Muscle layer of colon (tissue), 2 donors: ENCODE results near the gene CNTNAP5.

Experiments
- H3K27ac ChIP-seq: one replicate; pipeline ENCODE4 v1.7.0; 2013; ENCODE audit warnings: low read depth, mild to moderate bottlenecking, low read length, moderate library complexity
- H3K27me3 ChIP-seq, 2 donors: one replicate each; pipeline ENCODE4 v1.7.0; 2013; ENCODE audit warnings: low read length in 2 of 2, mild to moderate bottlenecking in 2 of 2; ENCODE audit not compliant: insufficient read depth in 2 of 2, control insufficient read depth in 1 of 2
- H3K36me3 ChIP-seq: one replicate; pipeline ENCODE4 v1.7.0; 2013; ENCODE audit warnings: mild to moderate bottlenecking, low read length; ENCODE audit not compliant: insufficient read depth
- H3K4me1 ChIP-seq: one replicate; pipeline ENCODE4 v1.7.0; 2013; ENCODE audit warnings: mild to moderate bottlenecking, low read length; ENCODE audit not compliant: insufficient read depth
- H3K4me3 ChIP-seq, 2 donors: one replicate each; pipeline ENCODE4 v1.7.0; 2013; ENCODE audit warnings: low read length in 2 of 2, low read depth in 1 of 2, mild to moderate bottlenecking in 1 of 2, moderate library complexity in 1 of 2
- H3K9ac ChIP-seq: one replicate; pipeline ENCODE4 v1.7.0; 2013; ENCODE audit warnings: low read length
- H3K9me3 ChIP-seq: one replicate; pipeline ENCODE4 v1.7.0; 2013; ENCODE audit warnings: mild to moderate bottlenecking, low read length
- donor health status: abdominal sarcoma.
- donor health status: Adenocarcinoma of cecum.

CNTNAP5 gene

DNA sequence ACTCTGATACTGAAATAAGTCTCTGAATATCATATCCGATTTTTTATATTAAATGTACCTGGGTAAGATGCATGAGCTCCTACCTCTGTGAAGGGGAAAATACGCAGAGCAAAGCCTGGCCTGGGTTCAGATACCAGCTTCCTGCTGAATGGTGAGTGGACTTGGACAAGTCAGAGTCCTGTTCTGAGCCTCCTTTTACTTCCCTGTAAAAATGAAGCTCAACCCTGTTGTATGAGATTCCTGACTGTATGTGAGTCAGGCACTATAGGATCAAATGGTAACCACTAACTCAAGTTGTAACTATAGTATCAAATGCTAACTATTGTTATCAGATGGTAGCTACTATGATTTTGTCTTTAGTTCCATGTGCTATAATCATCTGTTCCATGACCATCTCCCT is 561.7 kb downstream of the CNTNAP5 start:
- Histone ChIP-seq H3K4me3 (no peak overlapping the region), H3K4me1 (no peaks in the 10 kb centered on the region), H3K27ac (no peak overlapping the region)

DNA sequence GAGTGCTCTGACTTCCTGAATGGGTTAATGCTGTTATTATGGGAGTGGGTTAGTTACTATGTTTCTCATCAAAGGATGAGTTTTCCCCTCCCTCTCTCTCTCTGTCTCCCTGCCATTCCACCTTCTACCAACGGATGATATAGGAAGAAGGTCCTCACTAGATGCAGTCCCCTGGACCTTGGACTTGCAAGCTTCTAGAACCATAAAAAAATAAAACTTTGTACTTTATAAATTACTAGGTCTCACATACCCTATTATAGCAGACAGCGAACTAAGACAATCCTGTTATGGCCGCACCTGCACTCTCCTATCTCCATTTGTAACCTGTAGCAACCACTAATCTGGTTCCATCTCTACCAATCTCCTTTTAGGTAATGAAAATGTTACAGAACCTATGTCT is 564.9 kb downstream of the CNTNAP5 start:
- no peaks in the 10 kb centered on the region for H3K4me1 ChIP-seq
- no peak overlapping the region for H3K27ac ChIP-seq
- H3K27me3 ChIP-seq, result no peaks in the 10 kb centered on the region
- no peaks in the 10 kb centered on the region for H3K9me3 ChIP-seq
- no peaks in the 10 kb centered on the region for H3K36me3 ChIP-seq
- no peak overlapping the region for H3K9ac ChIP-seq
- H3K4me3 ChIP-seq, result no peak overlapping the region

More for the DNA sequence above, 561.7 kb downstream of the CNTNAP5 start:
- H3K9me3 ChIP-seq, result no peaks in the 10 kb centered on the region
- no peaks in the 10 kb centered on the region for H3K36me3 ChIP-seq
- H3K9ac ChIP-seq, result no peak overlapping the region
- H3K27me3 ChIP-seq, result no peaks in the 10 kb centered on the region

DNA sequence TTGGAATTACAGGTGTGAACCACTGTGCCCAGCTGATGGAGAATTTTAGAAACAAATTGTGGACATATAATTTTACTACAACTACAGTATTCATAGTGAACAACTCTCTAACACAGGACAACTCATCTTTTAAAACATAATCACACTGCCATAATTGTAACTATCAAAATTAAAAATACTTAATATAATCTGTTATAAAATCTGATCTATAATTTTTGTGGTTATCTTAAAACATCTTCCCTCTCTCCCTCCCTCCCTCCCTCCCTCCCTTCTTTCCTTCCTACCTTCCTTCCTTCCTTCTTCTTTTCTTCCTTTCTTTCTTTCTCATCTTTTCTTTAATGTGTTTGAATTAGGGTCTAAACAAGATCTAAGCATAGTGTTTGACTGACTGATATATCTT is 577.7 kb downstream of the CNTNAP5 start:
- Histone ChIP-seq H3K27me3 (no peaks in the 10 kb centered on the region), H3K4me3 (no peak overlapping the region), H3K4me1 (no peaks in the 10 kb centered on the region), H3K36me3 (no peaks in the 10 kb centered on the region), H3K9ac (no peak overlapping the region), H3K9me3 (no peaks in the 10 kb centered on the region), H3K27ac (no peak overlapping the region)

DNA sequence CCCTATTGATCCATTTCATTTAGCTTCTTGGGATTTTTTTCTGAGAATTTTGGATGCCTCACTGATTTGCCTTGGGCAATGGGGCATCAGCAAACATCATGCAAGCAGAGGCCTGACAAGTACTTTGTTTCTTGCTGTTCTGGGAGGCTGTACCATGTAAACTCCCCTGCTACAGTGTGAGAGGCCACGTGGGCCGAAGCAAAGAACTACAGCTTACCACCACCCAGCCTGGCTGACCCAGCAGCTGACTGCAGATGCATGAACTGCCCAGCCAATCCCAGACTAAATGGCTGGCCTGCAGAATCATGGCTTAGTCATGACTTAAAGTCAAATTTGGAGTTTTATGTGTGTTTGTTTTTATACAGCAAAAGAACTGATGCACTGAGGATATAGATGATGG is 579.9 kb downstream of the CNTNAP5 start:
- no peaks in the 10 kb centered on the region for H3K27me3 ChIP-seq
- H3K36me3 ChIP-seq, result no peaks in the 10 kb centered on the region

DNA sequence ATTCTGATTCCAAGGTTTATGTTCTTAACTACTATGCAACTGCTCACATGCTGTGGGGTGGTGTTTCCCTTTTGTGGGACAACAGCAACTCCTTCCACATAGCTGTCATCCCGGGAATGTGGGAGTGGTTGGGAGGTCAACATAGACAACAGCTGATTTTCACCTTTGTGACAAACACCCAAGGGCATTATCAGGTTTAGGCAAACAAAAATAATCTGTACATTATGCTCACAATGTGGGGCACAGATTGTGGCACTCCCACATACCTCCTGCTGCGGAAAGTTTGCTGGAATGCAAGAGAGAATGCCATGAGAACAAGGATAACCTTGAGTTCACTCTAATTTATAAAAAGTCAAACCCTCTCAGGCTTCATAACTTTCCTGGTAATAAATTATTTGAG is 582.6 kb downstream of the CNTNAP5 start:
- no peaks in the 10 kb centered on the region for H3K27me3 ChIP-seq
- no peaks in the 10 kb centered on the region for H3K36me3 ChIP-seq
- no peak overlapping the region for H3K4me3 ChIP-seq

More for the DNA sequence above, 579.9 kb downstream of the CNTNAP5 start:
- Histone ChIP-seq H3K27ac (no peak overlapping the region), H3K4me1 (no peaks in the 10 kb centered on the region), H3K9me3 (no peaks in the 10 kb centered on the region), H3K9ac (no peak overlapping the region), H3K4me3 (no peak overlapping the region)

DNA sequence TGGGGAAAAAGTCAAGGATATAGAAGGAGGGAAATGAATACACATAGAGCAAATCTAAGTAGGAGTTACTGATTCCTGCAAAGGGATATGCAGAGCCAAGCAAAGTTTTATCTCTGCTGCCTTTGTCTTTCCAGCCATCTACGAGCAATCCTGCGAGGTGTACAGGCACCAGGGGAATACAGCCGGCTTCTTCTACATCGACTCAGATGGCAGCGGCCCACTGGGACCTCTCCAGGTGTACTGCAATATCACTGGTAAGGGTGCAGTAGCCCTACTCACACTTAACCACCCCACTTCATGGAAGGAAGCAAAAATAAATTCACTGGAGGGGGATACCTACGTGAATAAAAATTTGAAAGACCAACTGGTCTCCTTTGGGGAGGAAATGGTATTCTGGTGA is 584.6 kb downstream of the CNTNAP5 start:
- H3K9me3 ChIP-seq, result no peaks in the 10 kb centered on the region
- no peak overlapping the region for H3K9ac ChIP-seq
- no peaks in the 10 kb centered on the region for H3K4me1 ChIP-seq
- H3K27me3 ChIP-seq, result no peaks in the 10 kb centered on the region
- no peak overlapping the region for H3K4me3 ChIP-seq
- no peak overlapping the region for H3K27ac ChIP-seq
- no peaks in the 10 kb centered on the region for H3K36me3 ChIP-seq

More for the DNA sequence above, 582.6 kb downstream of the CNTNAP5 start:
- no peaks in the 10 kb centered on the region for H3K9me3 ChIP-seq
- no peak overlapping the region for H3K9ac ChIP-seq
- H3K4me1 ChIP-seq, result no peaks in the 10 kb centered on the region
- H3K27ac ChIP-seq, result no peak overlapping the region

DNA sequence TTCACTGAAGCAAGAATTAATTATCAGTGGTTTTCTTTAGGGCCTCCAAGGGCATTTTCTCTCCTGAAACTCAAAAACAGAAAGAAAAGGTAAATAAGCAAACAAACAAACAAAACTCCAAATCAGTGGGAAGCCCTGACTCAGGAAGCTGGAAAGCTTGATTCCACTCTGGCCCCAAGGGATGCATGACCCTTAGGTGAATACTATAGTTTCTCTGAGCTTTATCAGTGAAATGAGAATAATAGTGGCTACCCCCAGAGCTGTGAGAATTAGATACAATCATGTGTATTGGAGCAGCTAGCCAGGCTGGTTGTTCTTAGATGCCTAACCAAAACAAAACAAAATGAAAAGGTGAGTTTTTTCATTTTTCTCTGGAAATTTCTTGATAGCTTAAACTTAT is 585.1 kb downstream of the CNTNAP5 start:
- Histone ChIP-seq H3K9ac (no peak overlapping the region), H3K4me3 (no peak overlapping the region), H3K9me3 (no peaks in the 10 kb centered on the region), H3K27me3 (no peaks in the 10 kb centered on the region), H3K4me1 (no peaks in the 10 kb centered on the region), H3K27ac (no peak overlapping the region), H3K36me3 (no peaks in the 10 kb centered on the region)

DNA sequence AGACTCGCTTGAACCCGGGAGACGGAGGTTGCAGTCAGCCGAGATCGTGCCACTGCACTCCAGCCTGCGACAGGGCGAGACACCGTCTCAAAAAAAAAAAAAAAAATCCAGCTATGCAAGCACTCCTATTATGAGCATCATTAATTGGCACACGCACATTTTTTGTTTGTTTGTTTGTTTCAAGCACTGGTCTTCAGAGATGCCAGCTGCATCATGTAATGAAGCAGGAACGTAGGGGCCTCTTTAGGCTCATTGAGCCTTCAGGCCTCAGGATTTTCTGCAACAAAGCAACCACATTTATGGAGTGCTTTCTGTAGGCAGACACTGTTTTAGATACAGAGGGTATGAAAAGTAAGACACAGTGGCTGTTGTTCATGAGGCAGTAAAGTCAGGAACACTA is 585.8 kb downstream of the CNTNAP5 start:
- no peaks in the 10 kb centered on the region for H3K36me3 ChIP-seq
- no peak overlapping the region for H3K27ac ChIP-seq
- no peaks in the 10 kb centered on the region for H3K4me1 ChIP-seq
- H3K4me3 ChIP-seq, result no peak overlapping the region
- H3K9me3 ChIP-seq, result no peaks in the 10 kb centered on the region
- H3K27me3 ChIP-seq, result no peaks in the 10 kb centered on the region
- H3K9ac ChIP-seq, result no peak overlapping the region

DNA sequence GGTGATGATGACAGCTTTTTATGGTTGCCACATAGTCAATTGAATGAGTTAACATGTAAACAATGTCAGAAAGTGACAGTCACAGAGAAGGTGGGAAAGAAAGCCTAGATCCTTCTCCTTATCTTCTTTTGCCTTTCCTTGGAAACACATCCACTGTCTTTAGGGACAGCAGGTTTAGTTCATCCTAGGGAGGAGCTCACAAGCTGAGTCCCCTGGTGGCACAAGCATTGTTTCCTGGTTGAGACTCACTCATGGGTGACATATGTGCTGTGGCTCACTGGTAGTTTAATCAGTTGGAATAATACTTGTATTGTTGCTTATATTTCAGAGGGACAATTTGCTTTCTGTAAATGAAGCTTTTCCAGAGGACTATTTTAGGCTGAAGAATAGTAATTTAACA is 598.5 kb downstream of the CNTNAP5 start:
- H3K9me3 ChIP-seq, result no peaks in the 10 kb centered on the region
- no peak overlapping the region for H3K9ac ChIP-seq

DNA sequence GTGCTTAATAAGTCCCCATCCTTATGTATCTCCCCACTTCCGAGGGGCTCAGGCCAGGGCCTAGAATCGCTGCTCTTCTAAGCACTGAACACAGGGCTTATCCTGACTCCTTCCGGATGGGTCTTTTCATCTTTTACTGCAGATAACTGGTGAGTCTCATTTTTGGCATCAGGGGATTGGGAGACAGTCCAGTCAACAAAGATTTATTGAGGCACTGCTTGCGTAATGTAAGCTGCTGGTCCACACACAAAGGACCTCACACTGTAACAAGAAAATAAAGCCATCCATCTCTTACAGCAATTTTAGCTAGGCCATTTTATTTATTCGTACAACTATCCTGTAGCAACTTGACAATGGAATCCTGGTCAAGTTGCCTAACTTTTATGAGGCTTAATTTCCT is 600.5 kb downstream of the CNTNAP5 start:
- Histone ChIP-seq H3K36me3 (no peaks in the 10 kb centered on the region), H3K4me1 (no peaks in the 10 kb centered on the region), H3K9me3 (no peaks in the 10 kb centered on the region), H3K4me3 (no peak overlapping the region), H3K9ac (no peak overlapping the region), H3K27me3 (no peaks in the 10 kb centered on the region), H3K27ac (no peak overlapping the region)

More for the DNA sequence above, 598.5 kb downstream of the CNTNAP5 start:
- H3K4me3 ChIP-seq, result no peak overlapping the region
- no peak overlapping the region for H3K27ac ChIP-seq
- H3K36me3 ChIP-seq, result no peaks in the 10 kb centered on the region
- H3K4me1 ChIP-seq, result no peaks in the 10 kb centered on the region
- H3K27me3 ChIP-seq, result no peaks in the 10 kb centered on the region

DNA sequence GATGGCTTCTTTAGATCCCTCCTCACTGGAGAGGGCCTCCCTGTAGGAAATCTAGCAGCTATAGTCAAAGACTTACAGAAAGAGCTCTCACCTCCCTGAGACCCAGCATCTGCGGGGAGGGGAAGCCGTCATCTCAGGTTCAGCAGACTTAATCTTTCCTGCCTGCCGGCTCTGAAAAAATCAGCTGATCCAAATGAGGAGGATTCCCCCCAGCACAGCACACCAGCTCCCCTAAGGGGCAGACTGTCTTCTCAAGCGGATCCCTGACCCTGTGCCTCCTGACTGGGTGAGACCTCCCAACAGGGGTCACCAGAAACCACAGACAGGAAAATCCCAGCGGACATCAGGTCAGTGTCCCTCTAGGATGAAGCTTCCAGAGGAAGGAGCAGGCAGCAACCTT is 601.9 kb downstream of the CNTNAP5 start:
- no peak overlapping the region for H3K27ac ChIP-seq
- H3K27me3 ChIP-seq, result no peaks in the 10 kb centered on the region
- H3K9me3 ChIP-seq, result no peaks in the 10 kb centered on the region
- H3K36me3 ChIP-seq, result no peaks in the 10 kb centered on the region
- H3K4me1 ChIP-seq, result no peaks in the 10 kb centered on the region
- H3K9ac ChIP-seq, result no peak overlapping the region
- no peak overlapping the region for H3K4me3 ChIP-seq

DNA sequence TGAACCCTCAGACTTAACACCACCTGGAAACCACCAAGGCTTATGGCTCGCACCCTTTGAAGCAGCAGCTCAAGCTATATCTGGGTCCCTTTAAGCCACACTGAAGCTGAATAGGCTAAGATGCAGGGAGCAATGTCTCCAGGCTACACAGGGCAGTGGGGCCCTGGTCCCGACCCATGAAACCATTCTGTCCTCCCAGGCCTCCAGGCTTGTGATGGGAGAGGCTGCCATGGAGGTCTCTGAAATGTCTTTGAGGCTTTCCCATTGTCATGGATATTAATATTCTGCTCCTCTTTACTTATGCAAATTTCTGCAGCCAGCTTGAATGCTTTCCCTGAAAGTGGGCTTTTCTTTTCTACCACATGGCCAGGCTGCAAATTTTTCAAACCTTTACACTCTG is 608.7 kb downstream of the CNTNAP5 start:
- Histone ChIP-seq H3K9me3 (peaks cover 4% of the 10 kb centered on the region), H3K36me3 (no peaks in the 10 kb centered on the region), H3K4me3 (no peak overlapping the region), H3K27me3 (no peaks in the 10 kb centered on the region), H3K4me1 (no peaks in the 10 kb centered on the region), H3K27ac (no peak overlapping the region), H3K9ac (no peak overlapping the region)
